Activated CD4-positive, alpha-beta T cell treated with anti-CD3 and anti-CD28 coated beads, Interleukin-2, amount 50 U/mL, for 1 hour (primary cell): ENCODE results near the gene POFUT2.
"Not testable (repeated sequence)": the region's sequence is repeated elsewhere in the genome, so short reads cannot be mapped to it uniquely, and the experiment has no call there.

ENCODE experiments used
- DNase-seq: peaks from one replicate; pipeline ENCODE4 v3.0.0-alpha.2; 2020

Gene POFUT2

DNA sequence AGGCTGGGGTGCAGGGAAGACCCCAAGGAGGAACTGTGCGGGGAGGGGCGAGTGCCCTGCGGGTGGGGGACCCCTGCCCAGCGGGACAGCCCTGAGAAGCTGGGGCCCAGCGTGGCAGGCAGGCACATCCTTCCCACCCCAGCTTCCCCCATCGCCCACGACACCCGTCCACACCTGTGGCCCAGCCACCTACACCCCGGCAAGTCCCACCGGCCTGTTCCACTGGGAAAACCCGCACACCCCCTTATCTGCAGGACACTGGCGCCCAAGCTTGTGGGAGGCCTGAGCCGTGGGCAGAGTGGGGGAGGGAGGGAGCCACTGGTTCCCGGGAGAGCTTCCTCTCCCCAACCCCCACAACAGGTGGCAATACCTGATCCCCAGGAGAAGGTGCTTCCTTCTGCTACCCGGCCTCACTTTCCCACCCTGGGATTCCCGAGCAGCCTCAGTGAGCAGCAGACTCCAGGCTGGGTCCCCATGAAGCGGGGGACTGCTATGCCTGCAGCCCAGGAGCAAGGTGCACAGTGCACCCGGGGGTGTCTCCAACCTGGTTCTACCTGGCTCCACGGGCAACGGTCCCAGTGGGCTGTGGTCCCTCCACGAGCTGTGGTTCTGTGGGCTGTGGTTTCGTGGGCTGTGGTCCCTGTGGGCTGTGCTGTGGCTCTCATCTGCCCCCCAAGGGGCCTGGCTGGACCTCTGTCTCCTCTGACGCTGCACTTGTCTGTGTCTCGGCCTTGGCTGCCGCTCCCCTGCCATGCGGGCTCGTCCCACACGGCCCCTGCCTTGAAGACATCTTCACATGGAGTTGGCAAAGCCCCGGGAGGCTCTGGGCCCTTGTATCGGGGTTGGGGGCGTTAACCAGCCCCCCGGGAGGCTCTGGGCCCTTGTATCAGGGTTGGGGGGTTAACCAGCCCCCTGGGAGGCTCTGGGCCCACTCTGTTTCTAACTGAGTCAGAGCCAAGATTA lies 37.8 kb upstream of the POFUT2 start:
- no peak for DNase-seq

DNA sequence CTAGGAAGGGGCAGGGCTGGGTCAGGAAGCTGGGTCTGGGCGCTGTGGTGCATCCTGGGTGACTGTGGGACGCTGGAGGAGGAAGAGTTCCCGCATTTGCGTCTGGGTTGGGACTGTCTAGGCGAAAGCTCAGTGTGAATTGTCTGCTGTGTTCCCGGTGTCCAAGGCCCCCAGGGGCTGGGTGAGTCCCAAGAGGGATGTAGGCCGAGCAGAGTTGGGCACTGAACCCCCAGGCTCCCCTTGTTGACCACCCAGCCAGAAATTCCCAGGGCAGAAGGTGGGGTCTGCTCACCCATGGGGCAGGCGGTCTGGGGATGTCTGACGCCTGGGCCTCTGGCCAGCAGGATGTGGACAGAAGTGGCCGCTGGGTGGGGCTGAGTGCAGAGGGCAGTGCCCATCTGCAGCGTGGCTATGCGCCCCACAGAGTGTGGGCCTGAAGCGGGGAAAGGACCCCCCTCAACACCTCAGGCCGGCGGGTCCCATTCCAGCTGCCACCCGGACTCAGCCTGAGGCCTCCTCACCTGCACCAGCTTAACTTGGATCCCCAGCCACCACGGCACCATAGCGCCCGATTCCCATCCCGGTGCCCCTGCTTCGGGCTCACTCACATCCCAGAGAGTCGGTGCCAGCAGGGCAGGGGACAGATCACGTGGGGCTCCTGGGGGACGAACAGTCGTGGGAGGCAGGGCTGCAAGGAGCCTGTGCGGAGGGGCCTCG lies 37.0 kb upstream of the POFUT2 start:
- no peak for DNase-seq

DNA sequence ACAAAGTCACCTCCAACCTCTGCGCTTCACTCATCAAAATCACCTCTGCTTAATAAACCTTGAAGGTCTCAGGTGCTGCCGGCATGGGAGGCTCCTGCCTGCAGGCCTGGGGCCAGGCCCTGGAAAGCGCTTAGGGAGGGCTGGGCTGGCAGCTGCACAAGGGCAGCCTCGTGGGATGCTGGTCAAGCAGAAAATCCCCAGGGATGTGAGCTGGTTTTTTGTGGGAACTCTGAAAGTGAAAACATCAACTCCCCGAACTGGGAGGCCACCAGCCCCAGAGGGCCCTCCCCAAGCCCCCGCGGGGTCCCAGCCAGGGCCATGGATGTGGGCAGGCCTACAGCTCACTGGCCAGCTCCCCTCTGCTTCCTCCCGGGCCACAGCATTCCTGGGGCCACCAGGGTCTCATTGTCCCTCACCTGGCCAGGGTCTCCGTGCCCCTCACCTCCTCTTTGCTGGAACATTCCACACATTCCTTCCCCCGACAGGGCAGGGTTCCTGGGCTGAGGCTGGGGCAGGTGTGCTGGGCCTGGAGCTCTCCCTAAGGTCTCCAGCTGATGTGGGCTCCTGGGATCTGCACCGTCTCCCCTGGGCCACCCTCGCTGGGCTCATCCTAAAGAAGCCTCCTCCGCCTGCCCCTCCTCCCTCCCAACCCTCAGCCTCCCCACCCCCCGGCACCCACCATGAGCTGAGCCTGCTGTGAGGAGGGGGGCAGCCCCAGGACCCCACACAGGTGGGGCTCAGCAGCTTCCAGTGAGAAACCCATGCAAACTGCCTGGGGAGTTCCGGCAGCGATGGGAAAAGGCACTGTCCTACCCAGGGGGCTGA lies 36.0 kb upstream of the POFUT2 start:
- no peak for DNase-seq

DNA sequence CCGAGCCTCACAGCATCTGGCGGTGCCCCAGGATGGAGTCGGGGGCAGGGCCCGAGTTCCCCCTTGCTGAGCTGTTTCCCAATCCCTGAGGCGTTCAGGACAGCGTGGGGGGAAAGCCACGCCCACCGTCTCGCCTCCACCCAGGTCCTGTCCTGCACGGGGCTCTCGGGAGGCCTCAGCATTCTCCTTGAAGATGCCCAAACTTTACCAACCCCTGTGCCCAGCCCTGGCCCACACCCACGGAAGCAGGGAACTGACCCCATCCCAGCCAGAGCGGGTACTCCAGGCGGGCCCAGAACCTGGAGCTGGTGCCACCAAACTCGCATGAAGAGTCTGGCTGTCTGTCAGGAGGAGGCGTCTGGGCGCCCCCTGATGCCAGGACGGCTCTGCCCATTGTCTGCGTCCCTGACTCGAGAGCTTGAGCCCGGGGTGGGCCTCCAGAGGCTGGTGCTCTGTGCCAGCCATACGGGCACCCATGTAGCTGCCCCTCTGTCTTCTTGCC lies 35.3 kb upstream of the POFUT2 start:
- DNase-seq, result no peak

DNA sequence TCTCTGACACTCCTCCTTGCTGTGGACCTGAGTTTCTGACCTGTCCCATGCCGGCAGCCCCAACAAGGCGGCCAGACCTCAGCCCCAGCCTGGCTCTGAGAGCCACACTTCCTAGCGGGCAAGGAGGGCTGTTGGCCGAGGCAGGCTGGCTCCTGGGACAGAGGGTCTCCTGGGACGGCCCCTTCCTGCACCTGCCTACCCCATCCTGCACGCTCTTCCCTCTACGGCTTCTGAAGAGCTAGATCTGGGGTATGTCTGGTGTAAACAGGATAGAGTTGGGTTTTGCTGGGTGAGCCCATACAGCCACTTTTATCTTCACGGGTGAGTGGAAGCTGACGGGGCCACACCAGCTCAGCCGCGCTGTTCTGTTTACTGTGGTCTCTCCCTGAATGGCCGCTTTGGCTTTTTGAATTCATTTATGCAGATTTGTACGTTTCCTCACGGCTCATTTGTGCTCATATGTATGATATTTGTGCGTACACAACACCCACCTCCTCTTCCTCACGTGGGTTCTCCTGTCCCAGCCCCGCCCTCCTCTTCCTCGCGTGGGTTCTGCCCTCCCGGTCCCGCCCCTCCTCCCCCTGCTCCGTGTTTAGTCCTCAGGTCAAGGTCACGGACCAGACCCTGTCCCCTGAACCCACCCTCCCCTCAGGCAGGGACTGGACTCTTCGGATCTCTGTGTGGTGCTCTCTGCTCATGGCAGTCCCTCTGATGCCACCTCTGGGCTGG lies 34.7 kb upstream of the POFUT2 start:
- peak; percentile 41 for DNase-seq

DNA sequence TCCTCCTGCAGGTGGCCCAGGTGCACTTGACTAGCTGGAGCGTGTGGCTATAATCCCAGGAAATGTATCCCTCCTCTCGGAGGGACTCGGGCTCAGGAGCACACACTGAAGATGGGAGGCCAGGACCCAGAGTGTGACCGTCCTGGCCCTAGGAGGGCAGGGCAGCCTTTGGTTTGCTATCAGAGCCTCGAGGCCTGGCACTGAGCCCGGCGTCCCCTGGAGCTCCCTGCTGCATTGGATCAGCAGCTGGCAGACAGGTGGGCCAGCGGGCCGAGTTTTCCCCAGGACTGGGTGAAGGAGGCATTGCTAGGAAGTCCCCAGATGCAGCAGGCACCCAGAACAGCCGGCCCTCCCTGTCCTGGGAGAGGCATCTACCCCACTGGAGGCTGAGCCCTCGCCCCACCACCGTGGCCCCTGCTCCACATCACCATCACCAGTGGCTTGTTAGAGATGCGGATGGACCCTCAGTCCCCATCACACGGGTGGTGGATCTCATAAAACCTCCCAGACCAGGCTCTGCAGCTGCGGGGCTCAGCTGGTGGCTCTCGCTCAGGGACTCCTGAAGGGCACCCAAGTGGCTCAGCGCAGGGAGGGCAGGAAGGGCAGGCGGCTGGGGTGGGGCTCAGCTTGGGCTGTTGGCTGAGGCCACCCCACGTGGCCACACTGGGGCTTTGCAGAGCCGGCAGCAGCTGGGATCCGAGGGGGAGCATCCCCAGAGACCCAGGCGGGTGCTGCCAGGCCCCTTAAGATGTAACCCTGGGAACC lies 32.7 kb upstream of the POFUT2 start:
- DNase-seq, result no peak

DNA sequence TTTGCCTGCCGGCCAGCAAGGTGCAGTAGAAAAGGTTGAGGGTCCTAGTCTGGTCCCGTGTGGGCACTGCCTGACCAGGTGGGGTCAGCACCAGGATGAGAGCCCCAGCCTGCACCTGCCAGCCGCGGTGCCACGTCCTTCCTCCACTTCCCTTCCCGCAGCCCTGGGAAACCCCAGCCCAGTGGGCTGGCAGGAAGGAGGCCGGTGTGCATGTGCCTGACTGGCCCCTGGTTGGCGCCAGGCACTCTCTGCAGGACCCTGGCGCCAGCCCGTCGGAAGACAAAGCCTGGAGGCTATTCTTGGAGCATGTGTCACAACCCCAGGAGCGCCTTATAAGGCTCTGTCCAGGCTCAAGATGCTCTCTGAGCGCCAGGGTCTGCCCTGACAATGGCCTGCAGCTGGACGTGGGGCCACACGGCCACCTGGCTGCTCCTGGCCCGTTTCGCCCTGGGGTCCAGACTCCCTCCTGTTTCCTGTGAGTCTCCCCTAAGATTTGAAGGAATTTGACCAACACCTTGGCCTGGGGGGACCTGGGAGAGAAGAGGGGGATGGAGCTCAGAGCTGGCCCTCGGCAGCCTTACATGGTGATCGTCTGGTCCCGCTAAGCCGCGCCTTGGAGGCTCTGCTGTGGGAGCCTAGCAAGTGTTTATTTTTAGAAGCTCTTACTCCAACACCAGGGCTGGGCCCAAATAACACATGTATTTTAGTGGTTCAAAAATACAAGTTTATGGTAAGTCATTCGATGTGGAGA lies 31.9 kb upstream of the POFUT2 start:
- no peak for DNase-seq

DNA sequence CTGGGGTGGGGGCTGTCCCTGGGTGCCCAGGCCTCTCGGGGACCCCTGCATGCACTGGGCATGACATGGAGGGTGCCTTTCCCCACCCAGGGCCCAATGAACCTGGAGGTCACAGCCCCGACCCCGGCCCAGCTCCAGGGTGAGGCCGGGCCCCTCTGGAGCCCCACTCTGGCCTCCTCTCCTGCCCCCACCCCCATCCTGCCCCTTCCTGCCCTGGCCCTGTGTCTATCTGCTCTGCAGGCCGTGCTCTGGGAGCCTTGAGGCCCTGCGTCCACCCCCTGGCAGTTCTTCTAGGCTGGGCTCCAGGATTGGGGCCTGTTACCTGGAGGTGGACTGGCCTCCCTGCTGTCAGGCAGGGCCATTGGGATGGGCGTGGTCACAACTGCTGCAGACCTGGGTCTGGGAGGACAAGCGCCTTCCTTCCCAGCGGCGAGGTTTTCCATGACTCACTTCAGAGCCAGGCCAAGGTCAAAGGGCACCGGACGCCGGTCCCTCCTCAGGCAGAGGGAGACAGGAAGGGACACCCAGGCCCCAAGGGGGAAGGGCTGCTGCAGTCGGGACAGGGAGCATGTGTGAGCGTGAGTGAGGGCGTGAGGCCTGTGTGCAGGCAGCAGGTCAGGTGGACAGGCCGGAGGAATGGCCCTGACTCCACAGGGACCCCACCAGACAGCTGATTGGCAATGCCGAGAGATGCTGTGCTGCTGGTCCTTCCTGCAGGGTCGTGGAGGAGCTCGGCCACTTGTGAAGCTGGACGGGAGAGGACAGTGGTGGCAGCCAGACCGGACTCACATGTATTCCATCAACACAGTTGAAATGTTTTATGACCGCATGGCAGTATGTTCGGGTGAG lies 31.1 kb upstream of the POFUT2 start:
- DNase-seq, result no peak

DNA sequence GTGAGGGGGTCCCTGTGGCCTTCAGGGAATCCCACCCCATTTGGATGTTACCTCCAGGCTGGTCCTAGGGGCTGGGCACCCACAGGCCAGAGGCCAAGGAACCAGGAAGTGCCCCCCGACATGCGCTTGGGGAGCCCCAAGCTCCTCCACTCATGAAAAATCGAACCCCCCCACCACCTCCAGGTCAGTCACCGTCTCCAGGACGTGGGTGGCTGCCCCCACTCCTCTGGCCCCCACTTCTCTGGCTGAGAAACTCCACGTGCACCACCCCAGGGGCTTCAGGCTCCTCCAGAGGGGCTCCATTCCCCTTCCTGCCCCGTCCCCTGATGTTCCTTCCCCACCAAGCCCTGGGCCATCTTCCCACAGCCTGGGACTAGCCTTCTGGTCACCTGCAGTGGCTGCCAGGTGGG lies 30.5 kb upstream of the POFUT2 start:
- no peak for DNase-seq

DNA sequence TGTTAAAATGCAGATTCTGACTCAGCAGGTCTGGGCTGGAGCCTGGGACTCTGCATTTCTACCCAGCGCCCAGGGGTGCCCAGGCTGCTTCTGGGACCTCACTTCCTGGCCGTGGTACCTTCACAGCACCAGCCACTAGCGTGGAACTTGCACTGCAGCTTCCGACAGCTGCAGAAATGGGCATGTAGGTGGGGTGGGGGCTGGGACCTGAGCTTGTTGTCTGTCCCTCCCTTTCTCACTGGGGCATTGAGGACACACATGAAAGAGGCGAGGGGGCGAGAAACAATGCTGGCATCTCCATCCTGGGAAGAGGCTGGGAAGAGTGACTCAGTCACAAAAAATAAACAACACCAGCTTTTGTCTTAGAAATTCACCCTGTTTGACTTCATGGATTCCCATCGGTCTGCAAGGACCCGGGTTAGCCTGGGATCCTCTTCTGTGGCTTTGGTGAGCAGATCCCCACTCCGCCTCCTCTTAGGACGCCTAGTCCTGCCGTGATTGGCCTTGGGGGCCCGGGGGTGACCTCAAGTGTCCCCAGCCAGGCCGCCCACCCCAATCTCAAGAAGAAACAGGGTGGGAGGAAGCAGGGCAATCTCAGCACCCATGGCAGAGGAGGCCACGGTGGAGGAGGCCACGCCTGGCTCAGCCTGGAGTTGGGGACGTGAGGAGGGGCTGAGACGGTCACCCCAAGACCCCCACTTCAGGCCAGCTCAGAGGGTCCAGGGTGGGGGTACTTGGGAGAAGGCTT lies 29.9 kb upstream of the POFUT2 start:
- DNase-seq, result no peak

DNA sequence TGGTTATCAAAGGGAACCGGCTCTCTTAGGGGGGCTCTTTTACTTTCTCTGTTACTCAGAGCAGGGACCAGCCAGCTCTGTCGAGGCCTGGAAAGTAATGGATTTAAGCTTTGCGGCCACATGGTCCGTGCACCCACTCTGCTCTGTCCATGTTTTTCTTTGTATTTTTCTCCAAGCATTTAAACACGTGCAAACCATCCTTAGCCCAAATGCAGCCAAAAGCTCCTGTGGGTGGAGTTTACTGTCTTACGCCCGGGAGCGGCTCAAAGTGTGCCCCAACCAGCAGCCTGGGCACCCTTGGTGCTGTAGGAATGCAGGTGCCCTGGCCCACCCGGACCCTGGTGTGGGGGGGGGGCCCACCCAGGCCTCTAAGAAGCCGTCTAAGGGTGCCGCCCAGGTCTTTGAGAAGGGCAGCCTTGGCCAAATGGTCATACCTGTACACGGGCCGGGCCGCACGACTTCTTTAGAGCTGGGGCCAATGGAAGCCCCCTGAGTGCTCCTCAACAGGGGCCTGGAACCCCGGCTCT lies 29.2 kb upstream of the POFUT2 start:
- DNase-seq, result no peak

DNA sequence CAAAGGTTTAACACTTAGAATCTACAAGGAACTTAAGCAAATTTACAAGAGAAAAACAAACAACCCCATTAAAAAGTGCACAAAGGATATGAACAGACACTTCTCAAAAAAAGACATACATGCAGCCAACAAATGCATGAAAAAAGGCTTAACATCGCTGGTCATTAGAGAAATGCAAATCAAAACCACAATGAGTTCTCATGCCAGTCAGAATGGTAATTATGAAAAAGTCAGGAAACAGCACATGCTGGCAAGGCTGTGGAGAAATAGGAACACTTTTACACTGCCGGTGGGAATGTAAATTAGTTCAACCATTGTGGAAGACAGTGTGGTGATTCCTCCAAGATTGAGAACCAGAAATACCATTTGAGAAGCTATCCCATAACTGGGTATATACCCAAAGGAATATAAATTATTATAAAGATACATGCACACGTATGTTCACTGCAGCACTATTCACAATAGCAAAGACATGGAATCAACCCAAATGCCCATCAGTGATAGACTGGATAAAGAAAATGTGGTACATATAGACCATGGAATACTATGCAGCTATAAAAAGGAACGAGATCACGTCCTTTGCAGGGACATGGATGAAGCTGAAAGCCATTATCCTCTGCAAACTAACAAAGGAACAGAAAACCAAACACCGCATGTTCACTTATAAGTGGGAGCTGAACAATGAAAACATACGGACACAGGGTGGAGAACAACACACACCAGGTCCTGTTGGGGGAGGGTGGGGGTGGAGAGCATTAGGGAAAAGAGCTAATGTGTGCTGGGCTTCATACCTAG lies 28.2 kb upstream of the POFUT2 start:
- not testable (repeated sequence) for DNase-seq

DNA sequence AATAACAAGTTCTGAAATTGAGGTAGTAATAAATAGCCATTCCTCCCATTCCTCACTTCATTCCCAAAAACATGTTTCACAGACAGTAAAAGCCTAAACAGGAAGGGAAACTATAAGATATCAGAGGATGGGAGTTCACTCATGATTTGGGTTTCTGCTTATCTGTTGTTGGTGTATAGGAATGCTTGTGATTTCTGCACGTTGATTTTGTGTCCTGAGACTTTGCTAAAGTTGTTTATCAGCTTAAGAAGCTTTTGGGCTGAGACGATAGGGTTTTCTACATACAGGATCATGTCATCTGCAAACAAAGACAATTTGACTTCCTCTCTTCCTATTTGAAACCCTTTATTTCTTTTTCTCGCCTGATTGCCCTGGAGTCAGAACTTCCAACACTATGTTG lies 26.0 kb upstream of the POFUT2 start:
- no peak for DNase-seq

DNA sequence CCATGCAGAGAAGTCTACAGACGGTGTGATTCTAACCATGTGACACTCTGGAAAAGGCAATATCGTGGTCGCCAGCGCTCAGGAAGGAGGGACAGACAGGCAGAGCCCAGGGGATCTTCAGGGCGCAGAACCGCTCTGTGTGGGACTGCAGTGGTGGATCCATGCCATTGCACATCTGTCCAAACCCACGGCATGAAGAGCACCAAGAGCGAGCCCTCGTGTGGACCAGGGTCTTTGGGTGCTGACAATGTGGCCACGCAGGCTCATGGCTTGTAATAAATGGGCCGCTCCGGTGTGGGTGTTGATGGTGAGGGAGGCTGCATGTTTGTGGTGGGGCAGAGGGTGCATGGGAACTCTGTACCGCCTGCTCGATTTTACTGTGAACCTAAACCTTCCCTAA lies 25.3 kb upstream of the POFUT2 start:
- DNase-seq, result no peak

DNA sequence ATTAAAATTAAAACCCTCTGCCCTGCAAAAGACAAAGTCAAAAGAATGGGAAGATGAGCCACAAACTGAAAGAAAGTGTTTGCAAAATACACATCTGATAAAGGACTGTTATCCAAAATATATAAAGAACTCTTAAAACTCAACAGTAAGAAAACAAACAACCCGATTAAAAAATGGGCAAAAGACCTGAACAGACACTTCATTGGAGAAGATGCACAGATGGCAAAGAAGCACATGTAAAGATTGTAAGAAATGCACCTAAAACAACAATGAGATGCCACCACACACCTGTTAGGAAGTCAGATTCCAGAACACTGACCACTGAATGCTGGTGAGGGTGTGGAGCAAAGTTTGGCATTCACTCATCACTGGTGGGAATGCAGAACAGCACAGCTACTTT lies 24.6 kb upstream of the POFUT2 start:
- DNase-seq, result no peak

DNA sequence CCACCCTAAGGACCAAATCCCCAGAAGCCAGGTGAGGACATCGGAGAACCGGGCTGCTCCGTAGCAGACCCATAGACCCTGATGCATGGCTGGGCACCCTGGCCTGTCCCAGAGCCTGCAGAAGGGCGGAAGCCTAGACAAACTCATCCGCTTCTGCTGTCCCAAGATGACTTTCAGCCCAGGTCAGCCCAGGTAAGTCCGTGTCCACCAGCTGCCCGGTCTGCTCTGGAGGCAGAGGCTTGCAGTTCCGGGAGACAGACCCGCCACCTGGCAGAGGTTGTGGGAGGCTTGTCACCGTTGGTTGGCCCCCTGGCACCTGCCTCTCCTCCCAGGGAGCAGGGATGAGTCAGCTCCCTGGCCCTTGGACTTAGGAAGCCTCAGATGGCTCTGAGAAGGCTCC lies 22.8 kb upstream of the POFUT2 start:
- DNase-seq, result no peak

DNA sequence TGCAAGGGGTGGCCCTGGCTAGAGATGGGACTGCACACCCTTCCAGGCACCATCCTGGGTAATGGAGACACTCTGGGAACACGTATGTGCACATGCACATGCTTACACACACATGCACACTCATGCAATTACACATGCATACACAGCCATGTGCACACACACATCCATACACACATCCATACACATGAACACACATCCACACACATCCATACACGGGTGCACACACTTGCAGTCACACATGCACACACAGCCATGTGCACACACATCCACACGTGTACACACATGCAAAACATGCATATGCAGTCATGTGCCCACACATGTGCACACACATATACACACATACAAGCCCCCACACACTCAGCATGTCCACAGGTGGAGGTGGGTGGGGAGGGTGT lies 22.3 kb upstream of the POFUT2 start:
- no peak for DNase-seq
